Liver (tissue), 3 donors: ENCODE data around the gene PCYOX1L.

Experiments used
- ATF3 ChIP-seq: IDR thresholded peaks from 2 replicates; pipeline ENCODE4 v1.6.1; 2016; ENCODE audit warnings: antibody characterized with exemption
- CTCF ChIP-seq: fragments of 150-350 bp; IDR thresholded peaks from 2 replicates; pipeline ENCODE4 v1.5.1; 2017; ENCODE audit warnings: improper control_type of control experiment, low read depth, low read length; ENCODE audit not compliant: missing input control
- EGR1 ChIP-seq, 2 donors: IDR thresholded peaks; 2 replicates each; pipeline ENCODE4 v1.6.1; 2016 to 2018; ENCODE audit warnings: antibody characterized with exemption in 2 of 2, low read depth in 2 of 2
- FOXA1 ChIP-seq: IDR thresholded peaks from 2 replicates; pipeline ENCODE4 v1.6.1; 2016; ENCODE audit warnings: antibody characterized with exemption
- GABPA ChIP-seq, 2 donors: IDR thresholded peaks in 1 of 2; conservative IDR thresholded peaks in 1 of 2; 2 replicates each; pipeline ENCODE4 v1.6.1; 2016; ENCODE audit warnings: antibody characterized with exemption in 2 of 2, mild to moderate bottlenecking in 1 of 2, moderate library complexity in 1 of 2
- HNF4G ChIP-seq: IDR thresholded peaks from 2 replicates; pipeline ENCODE4 v1.6.1; 2016; ENCODE audit warnings: antibody characterized with exemption
- JUND ChIP-seq, 2 donors: IDR thresholded peaks; 2 replicates each; pipeline ENCODE4 v1.6.1; 2016; ENCODE audit warnings: antibody characterized with exemption in 2 of 2
- MAX ChIP-seq: IDR thresholded peaks from 2 replicates; pipeline ENCODE4 v1.6.1; 2016; ENCODE audit warnings: antibody characterized with exemption
- NR2F2 ChIP-seq: IDR thresholded peaks from 2 replicates; pipeline ENCODE4 v1.6.1; 2016; ENCODE audit warnings: antibody characterized with exemption
- RAD21 ChIP-seq, 2 donors: IDR thresholded peaks; 2 replicates each; pipeline ENCODE4 v1.6.1; 2016; ENCODE audit warnings: antibody characterized with exemption in 2 of 2, mild to moderate bottlenecking in 2 of 2
- REST ChIP-seq: IDR thresholded peaks from 2 replicates; pipeline ENCODE4 v1.6.1; 2016; ENCODE audit warnings: antibody characterized with exemption, mild to moderate bottlenecking
- SP1 ChIP-seq: IDR thresholded peaks from 2 replicates; pipeline ENCODE4 v1.6.1; 2018; ENCODE audit warnings: antibody characterized with exemption, mild to moderate bottlenecking
- TAF1 ChIP-seq: conservative IDR thresholded peaks from 2 replicates; pipeline ENCODE4 v1.6.1; 2016; ENCODE audit warnings: antibody characterized with exemption, mild to moderate bottlenecking
- ZBTB33 ChIP-seq: IDR thresholded peaks from 2 replicates; pipeline ENCODE4 v1.6.1; 2016; ENCODE audit warnings: antibody characterized with exemption
- donor health status: healthy.
- donor health status: healthy.

GRCh38 chr5:149357370-149358293 lies at the start of gene PCYOX1L:
- TF ChIP-seq CTCF, result no peak
- peak in 1 of 2 donors; percentile 63 for TF ChIP-seq GABPA (IDR thresholded peaks at IDR 0.05 in 1 of 2, conservative IDR thresholded peaks at IDR 0.05 in 1 of 2)
- TF ChIP-seq SP1, result peak; percentile 24
- no peak for TF ChIP-seq JUND (IDR thresholded peaks at IDR 0.05)
- TF ChIP-seq HNF4G, result no peak
- peak; percentile 65 to 84 for TF ChIP-seq EGR1 (IDR thresholded peaks at IDR 0.05; ENCODE audit: low read depth in 2 of 2)
- no peak for TF ChIP-seq TAF1
- TF ChIP-seq RAD21 (IDR thresholded peaks at IDR 0.05), result no peak
- no peak for TF ChIP-seq REST
- no peak for TF ChIP-seq ZBTB33
- TF ChIP-seq ATF3, result no peak
- no peak for TF ChIP-seq NR2F2
- peak; percentile 24 for TF ChIP-seq MAX
- TF ChIP-seq FOXA1, result no peak
